NCI-H446 (cell line): ENCODE data around the gene KYAT1.
A peak's percentile ranks its signal among the peaks of the same experiment; 100 is the strongest.

ENCODE experiments used
- DNase-seq, 2 experiments: peaks; one replicate each; lab custom pipeline; 2025; lab: John Stamatoyannopoulos, UW

The KYAT1 gene

DNA sequence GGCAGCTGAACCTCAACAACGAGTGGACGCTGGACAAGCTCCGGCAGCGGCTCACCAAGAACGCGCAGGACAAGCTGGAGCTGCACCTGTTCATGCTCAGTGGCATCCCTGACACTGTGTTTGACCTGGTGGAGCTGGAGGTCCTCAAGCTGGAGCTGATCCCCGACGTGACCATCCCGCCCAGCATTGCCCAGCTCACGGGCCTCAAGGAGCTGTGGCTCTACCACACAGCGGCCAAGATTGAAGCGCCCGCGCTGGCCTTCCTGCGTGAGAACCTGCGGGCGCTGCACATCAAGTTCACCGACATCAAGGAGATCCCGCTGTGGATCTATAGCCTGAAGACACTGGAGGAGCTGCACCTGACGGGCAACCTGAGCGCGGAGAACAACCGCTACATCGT lies 26.6 kb upstream of the KYAT1 start:
- no peak for DNase-seq

DNA sequence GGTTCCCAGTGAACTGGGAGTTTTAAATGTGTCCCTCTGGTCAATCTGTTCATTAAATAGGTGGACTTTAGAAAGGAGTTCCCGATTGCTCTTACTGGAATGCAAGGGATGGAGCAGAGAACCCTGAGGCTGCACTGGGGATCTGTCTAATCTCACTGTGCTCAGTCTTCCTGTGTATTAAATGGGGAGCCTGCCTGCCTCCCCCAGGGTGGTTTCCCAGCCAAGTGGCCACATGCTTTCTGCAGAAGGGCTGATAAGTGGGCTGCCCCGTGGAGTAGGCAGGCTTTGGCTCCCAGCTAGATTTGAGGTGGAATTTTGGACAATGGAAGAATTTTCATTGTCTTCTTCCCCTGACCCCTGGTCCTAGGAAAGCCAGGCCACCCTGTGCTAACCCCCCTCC lies 25.0 kb upstream of the KYAT1 start:
- DNase-seq, result no peak

DNA sequence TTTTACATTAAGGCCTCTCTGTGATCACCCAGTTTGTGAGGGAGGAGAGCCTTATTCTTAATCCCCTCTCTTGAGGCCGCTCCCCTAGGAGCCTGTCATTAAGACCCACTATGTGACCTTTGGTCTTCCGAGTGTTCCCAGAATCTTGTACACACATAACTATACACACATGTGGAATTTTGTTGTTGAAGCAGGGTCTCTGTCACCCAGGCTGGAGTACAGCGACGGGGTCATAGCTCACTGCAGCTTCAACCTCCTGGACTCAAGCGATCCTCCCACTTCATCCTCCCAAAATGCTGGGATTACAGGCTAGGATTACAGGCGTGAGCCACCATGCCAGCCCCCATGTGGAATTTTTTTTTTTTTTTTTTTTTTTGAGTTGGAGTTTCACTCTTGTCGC lies 24.2 kb upstream of the KYAT1 start:
- no peak for DNase-seq

DNA sequence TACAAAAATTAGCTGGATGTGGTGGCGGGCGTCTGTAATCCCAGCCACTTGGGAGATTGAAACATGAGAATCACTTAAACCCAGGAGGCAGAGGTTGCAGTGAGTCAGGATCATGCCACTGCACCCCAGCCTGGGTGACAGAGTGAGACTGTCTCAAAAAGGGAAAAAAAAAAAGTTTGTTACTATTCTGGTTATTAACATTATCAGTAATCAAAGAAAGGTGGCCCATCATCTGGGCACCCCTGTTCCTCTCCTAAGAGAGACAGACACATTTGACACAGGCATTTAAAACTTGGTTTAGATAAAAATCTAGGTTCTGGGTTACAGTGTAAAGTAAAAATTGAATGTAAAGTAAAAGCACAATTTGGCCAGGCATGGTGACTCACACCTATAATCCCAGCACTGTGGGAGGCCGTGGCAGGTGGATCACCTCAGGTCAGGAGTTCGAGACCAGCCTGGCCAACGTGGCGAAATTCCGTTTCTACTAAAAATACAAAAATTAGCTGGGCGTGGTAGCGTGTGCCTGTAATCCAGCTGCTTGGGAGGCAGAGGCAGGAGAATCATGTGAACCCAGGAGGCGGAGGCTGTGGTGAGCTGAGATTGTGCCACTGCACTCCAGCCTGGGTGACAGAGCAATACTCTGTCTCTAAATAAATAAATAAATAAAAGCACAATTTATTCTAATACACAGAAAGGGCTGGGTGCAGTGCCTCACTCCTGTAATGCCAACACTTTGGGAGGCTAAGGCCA lies 22.3 kb upstream of the KYAT1 start:
- no peak for DNase-seq

DNA sequence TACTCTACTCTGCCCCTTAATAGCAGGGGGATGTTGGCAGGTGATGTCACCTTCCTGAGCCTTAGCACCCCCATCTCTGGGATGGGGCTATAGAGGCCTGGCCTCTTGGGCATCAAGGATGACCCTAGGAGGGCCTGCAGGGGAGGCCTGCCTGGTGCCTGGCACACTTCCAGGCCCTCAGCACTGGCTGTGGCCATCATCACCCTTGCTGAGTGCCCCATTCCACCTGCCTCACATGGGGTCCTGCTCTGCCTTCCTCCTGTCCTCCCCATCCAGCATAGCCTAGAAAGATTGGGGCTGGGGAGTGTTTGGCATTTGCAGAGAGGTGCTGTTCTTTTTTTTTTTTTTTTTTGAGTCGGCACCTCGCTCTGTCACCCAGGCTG lies 21.3 kb upstream of the KYAT1 start:
- no peak for DNase-seq

DNA sequence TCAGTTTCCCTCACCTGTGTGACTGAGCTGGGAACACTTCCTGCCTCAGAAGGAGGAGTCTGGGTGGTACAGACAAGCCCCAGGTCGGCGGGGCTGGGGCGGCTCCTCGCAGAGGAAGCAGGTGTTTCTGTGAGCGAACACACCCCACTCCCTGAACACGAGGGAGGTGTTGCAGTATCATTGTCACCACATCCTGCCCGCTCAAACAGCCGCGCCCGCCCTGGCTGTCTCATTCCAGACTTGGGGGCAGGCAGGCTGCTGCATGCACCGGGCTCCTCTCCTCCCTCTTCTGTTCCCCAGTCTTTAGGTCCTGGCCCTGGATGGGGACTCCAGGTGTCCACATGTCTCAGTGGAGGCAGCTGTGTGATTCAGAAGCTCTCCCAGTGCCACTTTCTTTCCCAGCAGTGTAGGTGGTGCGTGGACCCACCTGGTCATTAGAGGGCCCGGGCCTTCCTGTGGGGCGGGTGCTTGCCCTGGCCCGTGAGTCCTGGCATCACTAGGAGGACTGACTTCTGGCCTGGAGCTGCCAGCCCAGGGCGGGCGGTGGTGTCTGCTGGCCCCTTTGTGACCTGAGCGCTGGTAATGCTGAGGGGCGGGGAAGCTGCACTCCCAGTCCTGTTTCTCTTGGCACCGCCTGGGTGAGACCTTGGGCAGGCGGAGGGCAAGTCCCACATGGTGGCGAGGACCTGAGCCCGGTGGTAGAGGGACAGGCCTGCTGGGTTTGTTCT lies 20.8 kb upstream of the KYAT1 start:
- no peak for DNase-seq

DNA sequence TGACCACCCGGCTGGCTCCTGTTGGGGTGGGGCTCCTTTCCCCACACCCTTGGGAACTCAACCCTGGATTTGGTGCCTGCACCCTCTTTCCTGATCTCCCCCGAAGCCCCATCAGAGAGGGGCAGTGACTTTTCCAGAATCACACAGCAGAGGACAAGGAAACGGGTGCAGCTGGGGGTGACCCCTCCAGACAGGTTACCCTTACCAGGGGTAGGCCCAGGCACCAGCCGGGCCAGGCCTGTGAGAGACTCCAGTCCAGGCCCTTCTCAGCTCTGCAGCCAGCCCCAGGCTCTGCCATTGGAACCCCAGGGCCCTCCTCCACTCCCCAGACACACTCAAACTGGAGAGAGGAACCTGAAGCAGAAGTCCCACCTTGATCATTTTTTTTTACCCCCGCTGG lies 20.1 kb upstream of the KYAT1 start:
- DNase-seq, result no peak

DNA sequence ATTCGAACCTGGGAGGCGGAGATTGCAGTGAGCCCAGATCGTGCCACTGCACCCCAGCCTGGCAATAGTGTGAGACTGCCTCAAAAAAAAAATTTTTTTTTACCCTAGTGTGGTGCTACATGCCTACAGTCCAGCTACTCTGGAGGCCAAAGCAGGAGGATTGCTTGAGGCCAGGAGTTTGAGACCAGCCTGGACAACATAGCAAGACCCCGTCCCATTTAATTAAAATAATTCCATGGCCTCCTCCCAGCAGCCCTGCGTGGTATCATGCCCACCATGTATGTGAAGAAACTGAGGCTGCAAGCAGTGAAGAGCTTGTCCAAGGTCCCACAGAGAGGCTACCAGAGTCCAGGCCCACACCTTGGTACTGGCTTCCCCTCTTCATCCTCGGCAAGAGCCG lies 19.6 kb upstream of the KYAT1 start:
- no peak for DNase-seq

DNA sequence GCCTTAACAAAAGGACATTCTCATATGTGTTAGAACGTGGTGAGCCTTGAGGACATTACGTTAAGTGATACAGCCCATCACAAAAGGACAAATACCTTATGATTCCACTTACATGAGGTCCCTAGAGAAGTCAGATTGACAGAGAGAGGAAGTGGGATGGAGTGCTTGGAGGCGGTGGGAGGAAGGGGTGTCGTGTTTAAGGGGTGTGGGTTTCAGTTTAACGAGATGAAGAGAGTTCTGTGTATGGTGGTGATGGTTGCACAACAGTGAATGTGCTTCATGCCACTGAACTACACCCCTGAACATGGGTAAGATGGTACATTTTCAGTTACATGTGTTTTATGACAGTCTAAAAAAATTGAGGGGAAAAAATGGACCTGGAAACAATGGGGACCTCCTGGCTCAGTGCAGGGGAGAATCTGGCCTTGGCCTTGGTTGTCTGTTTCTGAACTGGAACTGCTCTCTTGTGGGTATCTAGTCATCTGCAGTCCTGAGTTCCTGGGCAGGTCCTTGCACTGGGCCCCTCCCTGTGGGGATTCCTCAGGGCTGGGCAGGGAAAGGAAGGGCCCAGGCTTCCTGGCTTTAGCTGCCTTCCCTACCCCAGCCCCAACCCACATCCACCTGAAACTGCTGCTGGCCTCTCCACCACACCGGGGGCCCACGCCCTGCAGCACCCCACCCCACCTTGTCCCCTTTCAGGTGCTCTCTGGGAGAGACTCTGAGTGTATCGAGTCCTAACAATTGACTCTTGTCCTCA lies 18.0 kb upstream of the KYAT1 start:
- DNase-seq, result no peak

DNA sequence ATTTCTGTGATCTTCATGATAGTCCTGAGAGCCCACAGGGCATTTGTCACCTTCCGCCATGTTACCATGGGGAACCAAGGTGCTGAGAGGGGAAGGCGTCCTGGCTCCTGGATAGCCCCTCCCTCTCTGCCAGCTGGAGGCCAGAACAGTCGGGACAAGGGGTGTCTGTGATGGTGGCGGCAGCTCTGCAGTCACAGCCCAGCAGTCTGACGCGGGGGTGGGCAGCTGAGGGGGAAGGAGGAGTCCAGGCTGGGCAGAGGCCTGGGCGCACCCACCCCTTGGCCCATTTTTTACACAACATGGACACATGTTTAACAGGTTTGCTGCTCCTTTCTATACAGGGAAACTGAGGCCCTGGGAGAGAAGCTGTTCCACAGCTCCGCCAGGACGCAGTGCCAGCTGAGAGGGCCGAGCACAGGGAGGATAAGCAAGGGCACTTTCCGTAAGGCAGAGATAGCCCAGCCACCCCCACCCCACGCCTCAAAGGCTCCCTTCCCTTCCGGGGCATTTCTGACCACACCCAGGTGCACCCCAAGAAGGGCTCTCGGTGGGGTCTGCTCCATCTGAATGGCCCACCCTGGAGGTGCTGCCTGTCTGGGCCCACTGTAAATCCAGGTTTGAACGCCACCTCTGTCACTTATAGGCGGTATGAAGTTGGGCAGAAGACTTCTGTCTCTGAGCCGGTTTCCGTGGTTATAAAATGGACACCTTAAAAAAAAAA lies 17.3 kb upstream of the KYAT1 start:
- no peak for DNase-seq

DNA sequence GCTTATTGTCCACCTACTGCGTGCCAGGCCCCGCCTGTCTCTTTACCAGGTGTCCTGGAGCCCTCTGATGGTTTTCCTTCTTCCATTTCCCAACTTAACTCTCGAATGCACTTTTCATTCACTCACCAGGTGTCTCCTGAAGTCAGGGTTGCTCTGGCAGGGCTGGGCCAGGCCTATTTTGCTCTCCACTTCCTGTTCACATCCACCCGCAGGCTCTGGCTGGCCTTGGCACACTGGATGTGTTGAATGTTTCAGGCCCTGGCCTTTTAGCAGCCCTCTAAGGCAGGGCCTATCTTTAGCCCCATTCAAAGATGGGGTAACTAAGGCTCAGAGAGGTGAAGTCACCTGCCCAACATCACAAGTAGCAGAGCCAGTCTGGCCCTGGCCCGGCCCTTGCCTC lies 16.6 kb upstream of the KYAT1 start:
- DNase-seq, result no peak

DNA sequence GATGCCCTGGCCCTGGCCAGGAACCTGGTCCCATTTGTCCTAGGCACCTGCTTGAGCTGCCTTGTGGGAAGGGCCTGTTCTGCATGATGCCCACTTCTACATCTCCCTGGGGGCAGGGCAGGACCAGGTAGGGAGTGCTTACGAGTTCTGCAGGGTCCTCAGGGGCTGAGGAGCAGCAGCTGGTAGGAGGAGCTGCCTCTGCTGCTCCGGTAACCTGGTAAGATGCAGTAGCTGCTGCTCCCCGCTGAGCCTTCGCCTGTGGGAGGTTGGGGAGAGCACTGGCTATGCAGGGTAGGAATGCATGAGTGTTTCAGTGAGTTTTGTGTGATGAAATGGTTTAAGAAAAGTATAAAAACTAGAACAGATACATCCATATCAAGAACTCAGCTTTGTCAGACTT lies 13.8 kb upstream of the KYAT1 start:
- DNase-seq, result no peak

DNA sequence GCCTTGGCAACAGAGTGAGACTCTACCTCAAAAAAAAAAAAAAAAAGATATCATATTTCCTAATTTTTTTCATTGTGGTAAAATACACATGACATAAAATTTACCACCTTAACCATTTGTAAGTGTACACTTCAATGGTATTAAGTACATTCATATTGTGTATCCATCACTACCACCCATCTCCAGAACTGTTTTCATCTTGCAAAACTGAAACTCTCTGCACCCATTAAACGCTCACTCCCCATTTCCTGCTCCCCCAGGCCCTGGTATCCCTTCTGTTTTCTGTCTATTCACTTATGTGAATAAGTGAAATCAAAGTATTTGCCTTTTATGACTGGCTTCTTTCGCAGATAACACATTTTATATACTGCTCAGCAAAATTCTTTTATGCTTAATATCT lies 13.0 kb upstream of the KYAT1 start:
- no peak for DNase-seq

DNA sequence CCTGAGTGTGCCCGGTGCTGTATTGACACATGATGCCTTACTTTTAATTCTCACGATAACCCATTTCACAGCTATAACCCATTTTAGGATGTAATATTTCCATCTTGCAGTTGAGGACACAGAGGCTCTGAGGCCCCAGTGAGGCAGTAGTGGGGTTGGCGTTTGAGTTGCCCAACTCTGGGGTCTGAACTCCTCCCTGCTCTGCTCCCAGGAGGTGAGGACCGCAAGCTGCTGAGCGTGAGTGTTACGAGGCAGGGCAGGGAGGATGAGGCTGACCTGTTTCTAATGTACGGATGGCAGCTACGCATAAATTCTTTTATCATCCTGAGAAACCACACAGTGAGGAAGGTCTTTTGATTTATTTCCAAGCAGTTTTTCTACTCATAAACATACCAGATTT lies 11.6 kb upstream of the KYAT1 start:
- DNase-seq, result no peak

DNA sequence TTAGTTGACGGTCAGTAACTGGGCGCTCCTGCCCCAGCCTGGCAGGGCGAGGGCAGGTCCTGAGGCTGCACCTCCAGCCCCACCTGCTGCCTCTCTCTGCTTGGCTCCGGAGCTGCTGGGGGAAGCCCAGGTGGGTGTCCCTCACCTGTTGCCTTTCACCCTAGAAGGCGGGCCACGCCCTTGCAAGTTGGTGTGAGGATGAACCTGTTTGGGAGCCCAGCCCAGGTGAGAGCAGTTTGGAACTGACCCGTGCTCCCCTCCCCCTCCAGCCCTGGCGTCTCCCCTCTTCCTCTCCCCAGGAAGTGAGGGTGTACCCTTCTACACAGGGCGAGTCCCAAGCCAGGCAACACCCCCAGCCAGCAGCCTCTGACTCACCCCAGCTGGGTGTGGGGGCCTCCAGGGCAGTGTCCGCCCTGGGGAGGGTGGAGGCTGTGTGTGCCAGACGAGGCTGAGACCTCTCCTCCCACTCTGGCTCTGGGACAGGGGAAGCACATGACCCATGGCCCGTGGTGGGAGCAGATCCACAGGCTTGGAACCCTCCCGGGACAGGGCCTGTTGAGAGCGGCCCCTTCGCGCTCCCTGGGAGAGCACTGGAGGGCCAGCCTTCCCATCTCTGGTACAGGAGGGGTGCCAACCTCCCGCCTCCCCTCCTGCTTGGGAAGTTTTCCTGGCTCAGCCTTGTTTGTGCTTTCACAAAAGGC lies 10.6 kb upstream of the KYAT1 start:
- peak in 1 of 2 experiments; percentile 11 for DNase-seq

DNA sequence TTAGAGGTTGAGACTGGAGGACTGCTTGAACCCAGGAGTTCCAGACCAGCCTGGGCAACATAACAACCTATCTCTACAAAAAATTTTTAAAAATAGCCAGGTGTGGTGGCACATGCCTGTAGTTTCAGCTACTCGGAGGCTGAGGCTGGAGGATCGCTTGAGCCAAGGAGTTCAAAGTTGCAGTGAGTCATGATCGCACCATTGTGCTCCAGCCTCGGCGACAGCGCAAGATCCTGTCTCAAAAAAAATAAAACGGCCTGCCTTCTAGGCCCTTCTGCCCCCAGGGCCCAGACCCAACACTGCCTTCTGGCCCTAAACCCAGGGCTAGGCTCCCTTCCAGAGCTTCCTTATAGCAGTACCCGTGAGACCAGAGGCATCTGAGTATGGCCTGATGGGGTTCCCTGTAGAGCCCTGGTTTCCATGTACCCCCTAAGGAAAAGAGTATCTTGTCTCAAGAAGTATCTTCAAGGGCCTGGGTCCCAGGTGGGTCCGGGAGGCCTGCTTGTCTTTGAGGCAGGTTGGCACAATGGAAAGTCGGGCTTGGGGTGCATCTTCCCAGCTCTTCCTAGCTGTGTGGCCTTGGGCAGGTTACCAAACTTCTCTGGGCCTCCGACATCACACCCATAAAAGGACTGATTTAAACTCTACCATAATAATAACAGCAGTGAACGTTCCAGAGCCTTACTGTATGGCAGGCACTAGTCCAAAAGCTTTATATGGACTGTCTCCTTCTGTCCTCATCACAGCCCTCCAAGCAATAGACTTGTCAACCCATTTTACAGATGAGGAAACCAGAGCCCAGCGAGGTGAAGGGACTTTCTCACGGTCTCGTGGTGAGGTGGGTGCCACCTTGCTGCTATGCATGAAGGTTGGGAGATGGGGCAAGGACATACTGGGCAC lies 9.8 kb upstream of the KYAT1 start:
- no peak for DNase-seq

DNA sequence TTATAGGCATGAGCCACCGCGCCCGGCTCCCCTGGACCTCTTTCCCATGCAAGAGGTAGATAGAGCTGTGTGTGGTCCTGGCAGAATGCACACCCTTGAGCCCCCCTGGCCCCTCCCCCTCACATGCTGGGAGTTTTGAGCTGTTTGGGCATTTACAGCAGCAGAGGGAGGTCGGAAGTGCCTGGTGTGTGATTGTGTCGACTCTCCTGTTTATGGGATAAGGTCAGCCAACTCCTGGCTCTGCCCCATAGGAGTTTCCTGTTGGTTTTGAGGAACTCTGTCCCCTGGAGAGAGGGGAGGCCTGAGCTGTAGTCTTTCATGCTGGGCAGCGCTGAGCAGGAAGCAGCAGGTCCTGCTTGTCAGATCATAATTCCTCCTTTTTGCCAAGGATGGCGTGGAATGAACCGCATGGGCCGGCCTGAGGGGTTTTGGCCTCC lies 6.2 kb upstream of the KYAT1 start:
- DNase-seq, result no peak

DNA sequence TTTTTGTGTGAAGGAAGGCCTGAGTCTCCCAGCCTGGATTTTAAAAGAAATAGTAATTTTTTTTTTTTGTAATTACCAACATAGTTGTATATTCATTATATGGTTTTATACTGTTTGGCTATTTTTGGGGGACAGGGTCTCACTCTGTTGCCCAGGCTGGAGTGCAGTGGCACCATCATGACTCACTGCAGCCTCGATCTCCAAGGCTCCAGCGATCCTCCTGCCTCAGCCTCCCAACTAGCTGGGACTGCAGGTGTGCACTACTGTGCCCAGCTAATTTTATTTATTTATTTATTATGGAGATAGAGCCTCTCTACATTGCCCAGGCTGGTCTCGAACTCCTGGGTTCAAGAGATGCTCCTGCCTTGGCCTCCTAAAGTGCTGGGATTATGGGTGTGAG lies 5.3 kb upstream of the KYAT1 start:
- DNase-seq, result no peak

DNA sequence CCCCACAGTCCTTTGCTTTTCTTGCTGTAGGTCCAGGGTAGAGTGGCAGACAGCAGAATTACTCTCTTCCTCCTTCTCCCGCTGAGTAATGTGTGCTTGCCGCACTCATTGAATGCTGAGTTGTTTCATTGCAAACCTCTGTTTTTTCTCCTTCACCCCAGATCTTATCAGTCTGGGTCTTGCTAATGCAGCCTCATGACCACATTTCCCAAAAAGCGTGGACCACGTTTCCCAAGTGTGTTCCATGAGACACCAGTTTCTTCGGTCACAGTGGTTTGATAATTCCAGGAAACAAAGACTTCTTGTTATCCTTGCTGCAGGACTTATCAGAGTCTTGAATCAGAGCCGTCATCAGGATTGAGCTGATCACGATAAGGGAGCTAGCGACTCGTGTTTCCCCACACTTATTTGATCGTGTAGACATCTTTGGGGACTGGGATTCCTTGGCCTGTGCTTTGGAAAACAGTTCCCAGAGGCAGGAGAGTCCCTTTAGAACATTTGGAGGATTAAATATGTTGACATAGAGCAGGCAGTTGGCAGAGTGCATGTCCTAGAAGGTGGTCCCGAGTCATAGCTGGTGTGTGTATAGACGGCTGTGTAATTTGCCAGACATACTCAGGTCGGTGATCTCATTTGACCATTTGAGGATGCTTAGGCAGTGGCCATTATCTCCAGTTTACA lies 4.6 kb upstream of the KYAT1 start:
- DNase-seq, result no peak

DNA sequence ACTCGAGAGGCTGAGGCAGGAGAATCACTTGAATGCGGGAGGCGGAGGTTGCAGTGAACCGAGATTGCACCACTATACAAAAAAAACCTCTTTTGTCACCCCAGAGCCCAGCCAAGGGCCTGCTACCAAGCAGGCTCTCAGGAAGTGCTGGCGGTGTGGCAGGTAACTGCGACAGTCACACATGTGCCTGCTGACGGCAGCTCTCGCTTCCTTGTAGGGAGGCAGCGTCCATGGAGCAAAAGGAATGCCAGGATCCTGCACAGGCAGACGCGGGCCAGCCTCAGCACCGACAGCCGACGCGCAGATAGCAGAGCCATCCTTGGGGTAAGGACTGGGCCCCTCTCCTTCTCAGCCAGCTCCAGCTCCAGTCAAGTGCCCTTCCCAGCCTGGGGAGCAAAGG lies 4.0 kb upstream of the KYAT1 start:
- no peak for DNase-seq
